ENCODE results near the gene UBE2G1.
A peak's percentile ranks its signal among the peaks of the same experiment; 100 is the strongest.
"Not testable (repeated sequence)": the region's sequence is repeated elsewhere in the genome, so short reads cannot be mapped to it uniquely, and the experiment has no call there.

The UBE2G1 gene

GRCh38 chr17:4366327-4367063, at the start of gene UBE2G1:
Gene UBE2G1 (minus strand): TSS chr17:4366675. CDS start chr17:4366316, 359 bp downstream.
- peak; percentile 92 for FAIRE-seq
- peak; percentile 63 for DNase-seq (ENCODE audit: insufficient read length, low spot score)

GRCh38 chr17:4412933-4413831, 46.7 kb upstream of the UBE2G1 start:
- DNase-seq (ENCODE audit: insufficient read length, low spot score) (peak; percentile 86), FAIRE-seq (peak; percentile 99)

GRCh38 chr17:4411201-4411600, 44.7 kb upstream of the UBE2G1 start:
- no peak for FAIRE-seq
- DNase-seq (ENCODE audit: insufficient read length, low spot score): no peak

GRCh38 chr17:4409659-4410058, 43.2 kb upstream of the UBE2G1 start:
- DNase-seq (ENCODE audit: insufficient read length, low spot score) (no peak), FAIRE-seq (no peak)

GRCh38 chr17:4407851-4408250, 41.4 kb upstream of the UBE2G1 start:
- DNase-seq (ENCODE audit: insufficient read length, low spot score) (no peak), FAIRE-seq (no peak)

- no peak for FAIRE-seq
- DNase-seq (ENCODE audit: insufficient read length, low spot score): no peak
These were observed 40.7 kb upstream of the UBE2G1 start for GRCh38 chr17:4407216-4407615.

- FAIRE-seq (no peak), DNase-seq (ENCODE audit: insufficient read length, low spot score) (no peak)
These were observed 39.9 kb upstream of the UBE2G1 start for GRCh38 chr17:4406386-4406785.

- FAIRE-seq: no peak
These were observed 39.2 kb upstream of the UBE2G1 start for GRCh38 chr17:4405699-4406098.

GRCh38 chr17:4405038-4405669, 38.7 kb upstream of the UBE2G1 start:
- peak; percentile 47 for FAIRE-seq

More at GRCh38 chr17:4405699-4406098, 39.2 kb upstream of the UBE2G1 start:
- DNase-seq (ENCODE audit: insufficient read length, low spot score): no peak

GRCh38 chr17:4397840-4398239, 31.4 kb upstream of the UBE2G1 start:
- peak; percentile 11 for FAIRE-seq
- DNase-seq (ENCODE audit: insufficient read length, low spot score): no peak

More at GRCh38 chr17:4405038-4405669, 38.7 kb upstream of the UBE2G1 start:
- no peak for DNase-seq (ENCODE audit: insufficient read length, low spot score)

GRCh38 chr17:4395111-4395478, 28.6 kb upstream of the UBE2G1 start:
- no peak for DNase-seq (ENCODE audit: insufficient read length, low spot score)
- FAIRE-seq: peak; percentile 11

GRCh38 chr17:4394208-4395110, 28.0 kb upstream of the UBE2G1 start:
- FAIRE-seq (peak; percentile 98), DNase-seq (ENCODE audit: insufficient read length, low spot score) (no peak)

GRCh38 chr17:4393806-4394205, 27.3 kb upstream of the UBE2G1 start:
- FAIRE-seq (no peak), DNase-seq (ENCODE audit: insufficient read length, low spot score) (no peak)

GRCh38 chr17:4389079-4389478, 22.6 kb upstream of the UBE2G1 start:
- DNase-seq (ENCODE audit: insufficient read length, low spot score) (no peak), FAIRE-seq (no peak)

GRCh38 chr17:4387137-4387536, 20.7 kb upstream of the UBE2G1 start:
- DNase-seq (ENCODE audit: insufficient read length, low spot score) (no peak), FAIRE-seq (no peak)

GRCh38 chr17:4386406-4386805, 19.9 kb upstream of the UBE2G1 start:
- FAIRE-seq: no peak
- no peak for DNase-seq (ENCODE audit: insufficient read length, low spot score)

GRCh38 chr17:4381690-4382671, 15.5 kb upstream of the UBE2G1 start:
- DNase-seq (ENCODE audit: insufficient read length, low spot score): no peak
- FAIRE-seq: no peak

- DNase-seq (ENCODE audit: insufficient read length, low spot score) (no peak), FAIRE-seq (no peak)
These were observed 12.2 kb upstream of the UBE2G1 start for GRCh38 chr17:4378626-4379025.

- FAIRE-seq: peak; percentile 100
- DNase-seq (ENCODE audit: insufficient read length, low spot score): not testable (repeated sequence)
These were observed 10.8 kb upstream of the UBE2G1 start for GRCh38 chr17:4377247-4377646.
